GM21423 (cell line): ENCODE results near the gene ZC3H15.
"Not testable (repeated sequence)": the region's sequence is repeated elsewhere in the genome, so short reads cannot be mapped to it uniquely, and the experiment has no call there.

Experiments used
- ATAC-seq: cut with Tn5 transposase; IDR thresholded peaks from one replicate; pipeline ENCODE4 v1.9.1; 2021; ENCODE audit warnings: mild to moderate bottlenecking, moderate library complexity; ENCODE audit not compliant: unreplicated experiment

ZC3H15 gene

GRCh38 chr2:186485871-186486650 lies at the start of gene ZC3H15:
ZC3H15 (plus strand) TSS chr2:186486260; CDS start chr2:186486383, 123 bp downstream.
- peak; percentile 80 for ATAC-seq

- ATAC-seq: no peak
Measured at GRCh38 chr2:186437719-186438118, 48.3 kb upstream of the ZC3H15 start.

- ATAC-seq: not testable (repeated sequence)
Measured at GRCh38 chr2:186439673-186440095, 46.4 kb upstream of the ZC3H15 start.

- no peak for ATAC-seq
Measured at GRCh38 chr2:186440506-186440905, 45.6 kb upstream of the ZC3H15 start.

GRCh38 chr2:186442885-186443284 lies 43.2 kb upstream of the ZC3H15 start:
- no peak for ATAC-seq

GRCh38 chr2:186443851-186444250 lies 42.2 kb upstream of the ZC3H15 start:
- ATAC-seq: no peak

- no peak for ATAC-seq
Measured at GRCh38 chr2:186445506-186445905, 40.6 kb upstream of the ZC3H15 start.

GRCh38 chr2:186455613-186456012 lies 30.4 kb upstream of the ZC3H15 start:
- ATAC-seq: no peak

GRCh38 chr2:186456941-186457340 lies 29.1 kb upstream of the ZC3H15 start:
- no peak for ATAC-seq

- ATAC-seq: no peak
Measured at GRCh38 chr2:186457908-186458307, 28.2 kb upstream of the ZC3H15 start.

GRCh38 chr2:186459009-186459408 lies 27.1 kb upstream of the ZC3H15 start:
- ATAC-seq: no peak

GRCh38 chr2:186460465-186460864 lies 25.6 kb upstream of the ZC3H15 start:
- ATAC-seq: peak; percentile 65

- ATAC-seq: no peak
Measured at GRCh38 chr2:186466743-186467142, 19.3 kb upstream of the ZC3H15 start.

GRCh38 chr2:186467421-186467820 lies 18.6 kb upstream of the ZC3H15 start:
- ATAC-seq: no peak

- not testable (repeated sequence) for ATAC-seq
Measured at GRCh38 chr2:186472722-186473493, 13.2 kb upstream of the ZC3H15 start.

- peak; percentile 69 for ATAC-seq
Measured at GRCh38 chr2:186474239-186474638, 11.8 kb upstream of the ZC3H15 start.

- ATAC-seq: peak; percentile 50
Measured at GRCh38 chr2:186477790-186478189, 8.3 kb upstream of the ZC3H15 start.

- ATAC-seq: no peak
Measured at GRCh38 chr2:186480991-186481390, 5.1 kb upstream of the ZC3H15 start.

GRCh38 chr2:186484062-186484735 lies 1.9 kb upstream of the ZC3H15 start:
- ATAC-seq: no peak

- no peak for ATAC-seq
Measured at GRCh38 chr2:186485576-186485870, 537 bp upstream of the ZC3H15 start.
